Endothelial cell of umbilical vein (primary cell): ENCODE results near the gene CDKN2AIP. TPM values are rescaled to one million over a fixed set of nuclear protein-coding genes. Genes with fewer than 3 reads are reported as not detected.

Source experiments
- BruUV-seq: library from RNA; stranded (reverse); fragments of 400-500 nt; replicated peaks from 2 replicates; lab custom pipeline; 2021; lab: Mats Ljungman, UMichigan
- CTCF ChIA-PET: fragments of 300-600, 350-600 bp; sonication (Branson Sonifier 250); formaldehyde crosslinking; loops from one replicate; lab custom pipeline; 2021; ENCODE audit warnings: antibody characterized with exemption, inconsistent platforms; lab: Charles Lee
- POLR2A ChIA-PET: fragments of 300-600, 350-600 bp; sonication (Branson Sonifier 250); formaldehyde crosslinking; loops from one replicate; lab custom pipeline; 2021; ENCODE audit warnings: antibody characterized with exemption, inconsistent platforms; lab: Charles Lee
- DNase-seq: peaks from one replicate; pipeline ENCODE4 v3.0.0-alpha.2; 2011; ENCODE audit warnings: low read depth, low spot score
- FAIRE-seq: peaks from 2 replicates; lab custom pipeline; 2011; peaks lifted over from hg19 to GRCh38; lab: Jason Lieb, UNC
- H2AFZ ChIP-seq: 2 replicates; pipeline ENCODE4 v1.6.0; 2012; ENCODE audit warnings: low read depth, low read length, control low read depth, inconsistent platforms
- H3K27ac ChIP-seq: 2 replicates; pipeline ENCODE4 v1.5.1; 2011; ENCODE audit warnings: low read depth, mild to moderate bottlenecking, control low read depth, low read length, moderate library complexity; ENCODE audit not compliant: insufficient read depth
- H3K27me3 ChIP-seq, 2 experiments: 2 replicates each; pipeline versions ENCODE4 v1.6.0 to v1.6.1; 2011; ENCODE audit warnings: low read length in 2 of 2, mixed read lengths in 1 of 2; ENCODE audit not compliant: control insufficient read depth in 2 of 2, insufficient read depth in 2 of 2
- H3K36me3 ChIP-seq, 2 experiments: 2 replicates in 1 of 2; 3 replicates in 1 of 2; pipeline ENCODE4 v1.5.1; 2011; ENCODE audit warnings: low read length in 2 of 2, mild to moderate bottlenecking in 1 of 2, moderate library complexity in 1 of 2; ENCODE audit not compliant: control insufficient read depth in 2 of 2, insufficient read depth in 2 of 2; ENCODE audit errors: extremely low read depth in 1 of 2
- H3K4me1 ChIP-seq: 3 replicates; pipeline ENCODE4 v1.5.1; 2011; ENCODE audit warnings: mild to moderate bottlenecking, low read length; ENCODE audit not compliant: control insufficient read depth, insufficient read depth; ENCODE audit errors: extremely low read depth
- H3K4me2 ChIP-seq: 2 replicates; pipeline ENCODE4 v1.6.1; 2011; ENCODE audit warnings: low read length, control low read depth, mixed read lengths; ENCODE audit not compliant: insufficient read depth
- H3K4me3 ChIP-seq, 3 experiments: fragments of 200-600 bp in 1 of 3; sonication (generic), shearing (Covaris generic) in 1 of 3; replicated peaks in 1 of 3; 2 replicates each; pipeline ENCODE4 v1.5.1; 2011 to 2016; ENCODE audit warnings: control low read depth in 3 of 3, low read length in 3 of 3, mild to moderate bottlenecking in 2 of 3, inconsistent platforms in 1 of 3, low read depth in 1 of 3, moderate library complexity in 1 of 3; ENCODE audit not compliant: insufficient read depth in 1 of 3
- H3K79me2 ChIP-seq: 2 replicates; pipeline ENCODE4 v1.6.0; 2012; ENCODE audit warnings: low read length, inconsistent platforms; ENCODE audit not compliant: control insufficient read depth, insufficient read depth
- H3K9ac ChIP-seq: replicated peaks from 2 replicates; pipeline ENCODE3; 2011; ENCODE audit warnings: low read length, control low read depth; ENCODE audit not compliant: insufficient read depth; ENCODE audit errors: extremely low read depth
- H3K9me1 ChIP-seq: replicated peaks from 3 replicates; pipeline ENCODE4 v1.6.0; 2011; ENCODE audit warnings: mild to moderate bottlenecking, low read length; ENCODE audit not compliant: control insufficient read depth, insufficient read depth; ENCODE audit errors: extremely low read depth
- H3K9me3 ChIP-seq: replicated peaks from 2 replicates; pipeline ENCODE4 v1.5.1; 2012; ENCODE audit warnings: low read length, inconsistent platforms; ENCODE audit not compliant: control insufficient read depth, insufficient read depth
- H4K20me1 ChIP-seq: replicated peaks from 2 replicates; pipeline ENCODE3; 2011; ENCODE audit warnings: mild to moderate bottlenecking, low read length; ENCODE audit not compliant: control insufficient read depth, insufficient read depth; ENCODE audit errors: extremely low read depth
- EZH2 ChIP-seq: IDR thresholded peaks from 2 replicates; pipeline ENCODE4 v1.6.1; 2012; ENCODE audit warnings: borderline replicate concordance, low read depth, mild to moderate bottlenecking, moderate library complexity, low read length, inconsistent platforms; ENCODE audit not compliant: severe bottlenecking
- FOS ChIP-seq: IDR thresholded peaks from 2 replicates; pipeline ENCODE4 v1.6.1; 2011; ENCODE audit warnings: mild to moderate bottlenecking, low read length, moderate library complexity, borderline replicate concordance; ENCODE audit not compliant: insufficient read depth
- GATA2 ChIP-seq: IDR thresholded peaks from 2 replicates; pipeline ENCODE4 v1.7.0; 2011; ENCODE audit warnings: low read depth, mild to moderate bottlenecking, moderate library complexity, mixed read lengths, low read length; ENCODE audit not compliant: insufficient read length, insufficient read depth
- JUN ChIP-seq: IDR thresholded peaks from 2 replicates; pipeline ENCODE4 v1.6.1; 2011; ENCODE audit warnings: borderline replicate concordance, low read depth; ENCODE audit not compliant: insufficient read length, insufficient read depth
- MYC ChIP-seq: IDR thresholded peaks from one replicate; pipeline ENCODE4 v1.6.1; 2011; ENCODE audit warnings: mild to moderate bottlenecking, low read depth, low read length
- POLR2A ChIP-seq: IDR thresholded peaks from 2 replicates; pipeline ENCODE4 v1.6.1; 2012; ENCODE audit warnings: low read depth, mild to moderate bottlenecking, control low read depth, low read length
- POLR2AphosphoS5 ChIP-seq: IDR thresholded peaks from 2 replicates; pipeline ENCODE4 v1.6.1; 2012; ENCODE audit warnings: low read depth, mild to moderate bottlenecking, control low read depth, low read length, moderate library complexity; ENCODE audit not compliant: insufficient read depth
- dilution Hi-C: fragments of 300-500 bp; cut with MboI; formaldehyde crosslinking; loops from one replicate; pipeline ENCODE4 v1.15.0; 2019; ENCODE audit warnings: low sequenced_read_pairs; ENCODE audit not compliant: extremely low pct_ligation_motif_present
- intact Hi-C: fragments of 100-400 bp; cut with micrococcal nuclease; formaldehyde crosslinking; loops from one replicate; pipeline ENCODE4 v1.10.0; 2022
- polyA plus RNA-seq, 4 experiments: library from polyadenylated mRNA; depleted of rRNA in 3 of 4; stranded (reverse) in 3 of 4; unstranded in 1 of 4; fragments of >200 nt; gene quantifications; 2 replicates each; pipeline versions ENCODE4 v1.2.1 to v1.2.3, GENCODE V29; 2011 to 2012; ENCODE audit warnings: missing spikeins in 1 of 4
- total RNA-seq: library from RNA; stranded (reverse); gene quantifications from 2 replicates; pipeline ENCODE4 v1.2.3, GENCODE V29; 2021
- TF ChIP-seq, protein P1 (sequence below), 2 donors: IDR thresholded peaks; 1 replicate in 1 of 2; 2 replicates in 1 of 2; pipeline ENCODE4 v1.5.1; 2011; ENCODE audit warnings: low read length in 2 of 2, mild to moderate bottlenecking in 2 of 2, moderate library complexity in 2 of 2, control low read depth in 1 of 2, inconsistent platforms in 1 of 2, low read depth in 1 of 2; ENCODE audit not compliant: insufficient read depth in 1 of 2; ENCODE audit errors: extremely low read depth in 1 of 2
- TF ChIP-seq, protein P2 (sequence below): IDR thresholded peaks from 2 replicates; pipeline ENCODE4 v1.6.1; 2011; ENCODE audit not compliant: insufficient read depth, insufficient read length

Gene CDKN2AIP
- total and polyA plus RNA-seq, 2 donors (not counting 3 experiments of a cell fraction or from before 2014, with no cell fraction given) = 5.1 to 12.8 TPM

DNA sequence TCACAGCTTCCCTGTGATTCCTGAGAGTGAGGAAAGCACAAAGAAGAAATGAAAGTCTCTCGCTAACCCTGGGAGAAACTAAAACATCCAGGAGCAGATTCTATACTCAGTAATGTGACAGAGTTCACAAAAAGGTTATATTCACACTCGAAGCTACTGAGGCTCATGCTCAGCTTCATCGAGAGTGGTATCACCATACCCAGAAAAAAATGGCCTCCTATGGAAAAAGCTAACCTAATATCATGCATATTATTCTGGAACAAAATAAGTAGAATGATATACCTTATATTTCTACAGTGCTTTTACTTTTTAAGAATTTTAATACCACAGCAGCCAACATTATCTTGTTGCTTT lies 13.5 kb upstream of the CDKN2AIP start:
- no TSS peak for BruUV-seq

More for the DNA sequence above, 13.5 kb upstream of the CDKN2AIP start:
- no peaks in the 10 kb centered on the region for H3K27me3 ChIP-seq
- H3K4me3 ChIP-seq = no peak overlapping the region
- intact Hi-C loops (no loop called here), dilution Hi-C loops (no loop called here)
- H3K9me3 ChIP-seq = no peaks in the 10 kb centered on the region
- no peak for FAIRE-seq
- H2AFZ ChIP-seq = peak overlapping the region; percentile 93
- H3K4me2 ChIP-seq = peak overlapping the region; percentile 23
- H3K9me1 ChIP-seq = no peaks in the 10 kb centered on the region
- no peak for DNase-seq
- H3K36me3 ChIP-seq = no peaks in the 10 kb centered on the region
- TF ChIP-seq, protein P1, sequence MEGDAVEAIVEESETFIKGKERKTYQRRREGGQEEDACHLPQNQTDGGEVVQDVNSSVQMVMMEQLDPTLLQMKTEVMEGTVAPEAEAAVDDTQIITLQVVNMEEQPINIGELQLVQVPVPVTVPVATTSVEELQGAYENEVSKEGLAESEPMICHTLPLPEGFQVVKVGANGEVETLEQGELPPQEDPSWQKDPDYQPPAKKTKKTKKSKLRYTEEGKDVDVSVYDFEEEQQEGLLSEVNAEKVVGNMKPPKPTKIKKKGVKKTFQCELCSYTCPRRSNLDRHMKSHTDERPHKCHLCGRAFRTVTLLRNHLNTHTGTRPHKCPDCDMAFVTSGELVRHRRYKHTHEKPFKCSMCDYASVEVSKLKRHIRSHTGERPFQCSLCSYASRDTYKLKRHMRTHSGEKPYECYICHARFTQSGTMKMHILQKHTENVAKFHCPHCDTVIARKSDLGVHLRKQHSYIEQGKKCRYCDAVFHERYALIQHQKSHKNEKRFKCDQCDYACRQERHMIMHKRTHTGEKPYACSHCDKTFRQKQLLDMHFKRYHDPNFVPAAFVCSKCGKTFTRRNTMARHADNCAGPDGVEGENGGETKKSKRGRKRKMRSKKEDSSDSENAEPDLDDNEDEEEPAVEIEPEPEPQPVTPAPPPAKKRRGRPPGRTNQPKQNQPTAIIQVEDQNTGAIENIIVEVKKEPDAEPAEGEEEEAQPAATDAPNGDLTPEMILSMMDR (IDR thresholded peaks at IDR 0.05; ENCODE audit: extremely low read depth in 1 of 2, insufficient read depth in 1 of 2, low read depth in 1 of 2, low read length in 2 of 2) = no peak
- TF ChIP-seq EZH2 = no peak
- TF ChIP-seq POLR2AphosphoS5 = no peak
- no peak for TF ChIP-seq GATA2
- no peak for TF ChIP-seq FOS
- TF ChIP-seq MYC = no peak
- TF ChIP-seq, protein P2, sequence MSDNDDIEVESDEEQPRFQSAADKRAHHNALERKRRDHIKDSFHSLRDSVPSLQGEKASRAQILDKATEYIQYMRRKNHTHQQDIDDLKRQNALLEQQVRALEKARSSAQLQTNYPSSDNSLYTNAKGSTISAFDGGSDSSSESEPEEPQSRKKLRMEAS = no peak
- TF ChIP-seq JUN = no peak
- TF ChIP-seq POLR2A = no peak
- H3K79me2 ChIP-seq = no peaks in the 10 kb centered on the region
- H3K27ac ChIP-seq = no peak overlapping the region
- H3K9ac ChIP-seq = peak overlapping the region; percentile 56
- no peaks in the 10 kb centered on the region for H4K20me1 ChIP-seq
- ChIA-PET POLR2A (no interaction called here), CTCF (interaction anchor here (1.4 to 1.7 kb wide), 3 partner anchors 8 to 24 kb away, joined by 5 to 7 read pairs (median 6); partner anchors contain the start of gene CDKN2AIP)
- H3K4me1 ChIP-seq = peaks cover 6% of the 10 kb centered on the region
